Right kidney (tissue), 9 donors: ENCODE data around the gene PSME2.

Experiments used
- DNase-seq: peaks from one replicate; pipeline ENCODE4 v3.0.0-alpha.2; 2016
- long read RNA-seq, 8 donors: transcript quantifications; one replicate each; lab custom pipeline, GENCODE V29; 2026

The PSME2 gene, protein sequence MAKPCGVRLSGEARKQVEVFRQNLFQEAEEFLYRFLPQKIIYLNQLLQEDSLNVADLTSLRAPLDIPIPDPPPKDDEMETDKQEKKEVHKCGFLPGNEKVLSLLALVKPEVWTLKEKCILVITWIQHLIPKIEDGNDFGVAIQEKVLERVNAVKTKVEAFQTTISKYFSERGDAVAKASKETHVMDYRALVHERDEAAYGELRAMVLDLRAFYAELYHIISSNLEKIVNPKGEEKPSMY
- long read RNA-seq, donor 1, transcript PSME2-205 (2 exons, 496 nt): minor isoform, 6 of 90 reads
- long read RNA-seq, donor 1, transcript PSME2-201 (11 exons, 1,404 nt): major isoform, 75 of 90 reads
- long read RNA-seq, donor 1, partial matches to known transcripts: 0 of 90 reads
- long read RNA-seq, donor 1, other reads (novel, unspliced or antisense): 6 of 90 reads
- long read RNA-seq, donor 2, transcript PSME2-201 (11 exons, 1,404 nt): major isoform, 36 of 46 reads
- long read RNA-seq, donor 2, transcript PSME2-205 (2 exons, 496 nt): minor isoform, 5 of 46 reads
- long read RNA-seq, donor 2, partial matches to known transcripts: 0 of 46 reads
- long read RNA-seq, donor 2, other reads (novel, unspliced or antisense): 0 of 46 reads
- long read RNA-seq, donor 3, transcript PSME2-201 (11 exons, 1,404 nt): major isoform, 25 of 29 reads
- long read RNA-seq, donor 3, partial matches to known transcripts: 0 of 29 reads
- long read RNA-seq, donor 3, other reads (novel, unspliced or antisense): 0 of 29 reads
- long read RNA-seq, donor 4, transcript PSME2-201 (11 exons, 1,404 nt): major isoform, 55 of 102 reads
- long read RNA-seq, donor 4, partial matches to known transcripts: 32 of 102 reads
- long read RNA-seq, donor 4, other reads (novel, unspliced or antisense): 9 of 102 reads
- long read RNA-seq, donor 5, transcript PSME2-201 (11 exons, 1,404 nt): major isoform, 58 of 70 reads
- long read RNA-seq, donor 5, partial matches to known transcripts: 0 of 70 reads
- long read RNA-seq, donor 5, other reads (novel, unspliced or antisense): 5 of 70 reads
- long read RNA-seq, donor 6, transcript PSME2-201 (11 exons, 1,404 nt): major isoform, 53 of 58 reads
- long read RNA-seq, donor 6, partial matches to known transcripts: 0 of 58 reads
- long read RNA-seq, donor 6, other reads (novel, unspliced or antisense): 0 of 58 reads
- long read RNA-seq, donor 7: 0 reads
- long read RNA-seq, donor 8, transcript PSME2-201 (11 exons, 1,404 nt): major isoform, 59 of 101 reads
- long read RNA-seq, donor 8, partial matches to known transcripts: 34 of 101 reads
- long read RNA-seq, donor 8, other reads (novel, unspliced or antisense): 0 of 101 reads

DNA sequence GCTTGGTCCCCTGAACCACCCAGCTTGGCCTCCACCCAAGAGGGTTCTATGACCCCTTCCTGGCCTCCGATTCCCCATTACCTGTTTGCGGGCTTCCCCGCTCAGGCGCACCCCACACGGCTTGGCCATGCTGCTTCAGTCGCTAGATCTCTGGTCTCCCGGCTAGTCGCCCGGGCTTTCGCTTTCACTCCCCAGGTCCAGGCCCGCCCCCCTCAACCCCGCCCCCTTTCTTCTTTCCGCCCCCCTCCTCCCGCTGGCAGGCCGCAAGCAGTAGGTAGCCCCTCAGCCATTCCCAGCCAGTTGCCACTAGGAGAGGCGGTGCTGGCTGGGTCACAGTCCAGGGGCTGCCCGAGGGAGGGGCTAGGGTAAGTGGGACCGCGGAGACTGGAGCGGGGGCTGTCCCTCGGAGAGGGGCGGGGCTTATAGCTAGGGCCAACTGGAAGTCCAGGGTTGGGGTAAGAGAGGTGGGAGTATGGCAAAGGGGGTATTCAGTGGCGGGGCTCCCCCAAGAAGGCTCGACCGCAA, at the start of gene PSME2:
TSS of gene PSME2 (minus strand) at position 158 of the 525 bp plus-strand sequence. CDS start at position 129, 29 bp downstream.
- DNase-seq: peak; percentile 80

DNA sequence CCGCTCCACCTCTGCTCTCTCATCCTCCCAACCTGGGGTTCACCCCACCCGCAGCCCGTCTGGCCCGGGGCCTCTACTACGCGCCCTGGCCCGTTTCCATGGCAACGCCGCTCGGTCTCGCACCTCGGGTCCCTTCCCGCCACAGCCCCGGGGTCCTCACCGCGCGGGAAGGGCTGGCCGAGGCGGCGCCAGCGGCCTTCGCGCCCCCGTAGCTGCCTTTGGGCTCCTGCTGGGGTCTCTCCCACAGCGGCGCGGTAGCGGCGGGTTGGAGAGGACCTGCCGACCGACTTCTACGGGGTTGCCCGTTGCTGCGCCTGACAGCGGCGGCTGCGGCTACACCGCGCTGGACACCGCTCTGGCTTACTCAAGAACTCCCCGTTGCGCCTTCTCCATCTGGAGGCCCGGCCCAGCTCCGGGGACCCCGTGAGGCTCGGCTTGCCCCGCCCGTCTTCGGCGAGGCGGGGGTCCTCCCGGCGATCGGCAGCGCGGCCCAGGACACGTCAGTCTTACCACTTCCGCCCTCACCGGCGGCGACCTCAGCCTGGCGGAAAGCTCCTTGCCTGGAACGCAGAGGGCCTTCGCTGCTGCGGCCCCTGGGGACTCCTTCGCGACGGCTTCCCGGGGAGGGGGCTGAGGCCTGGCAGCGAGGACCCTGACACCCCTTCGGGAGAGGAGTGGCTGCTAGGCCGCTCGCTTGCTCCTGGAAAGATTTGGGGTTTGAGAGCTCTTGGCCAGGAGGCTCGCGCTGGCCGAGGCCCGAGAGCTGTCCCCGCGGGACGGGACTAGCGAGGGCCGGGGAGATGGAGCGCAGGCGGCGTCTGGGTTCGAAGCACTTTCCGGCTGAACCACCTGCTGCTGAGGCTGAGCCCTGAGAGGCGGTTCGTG, 49.0 kb upstream of the PSME2 start, which contains the start of gene TM9SF1:
TSS of gene TM9SF1 (minus strand) at position 256 of the 885 bp plus-strand sequence. CDS start 422 bp downstream, outside the sequence.
- DNase-seq: peak; percentile 97

DNA sequence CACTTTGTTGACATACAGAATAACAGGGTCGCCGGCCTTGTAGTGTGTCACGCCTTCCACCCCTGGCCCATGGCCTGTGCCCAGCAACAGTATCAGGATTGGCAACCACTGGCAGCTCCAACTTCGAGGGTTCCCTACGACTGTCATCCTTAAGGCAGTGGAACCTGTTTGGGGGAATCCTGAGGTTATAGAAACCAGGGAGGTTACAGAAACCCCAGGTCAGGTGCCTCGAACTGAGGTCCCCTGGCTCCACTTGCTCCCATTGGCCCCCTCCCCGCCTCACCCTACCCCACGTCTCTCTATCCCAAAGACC, 48.4 kb upstream of the PSME2 start:
- DNase-seq: no peak

GRCh38 chr14:24194186-24194872, 47.9 kb upstream of the PSME2 start:
- no peak for DNase-seq

- DNase-seq: no peak
Measured at GRCh38 chr14:24192933-24193332, 46.5 kb upstream of the PSME2 start.

GRCh38 chr14:24190416-24190815, 44.0 kb upstream of the PSME2 start:
- DNase-seq: no peak

- no peak for DNase-seq
Measured at GRCh38 chr14:24189460-24189859, 43.0 kb upstream of the PSME2 start.

DNA sequence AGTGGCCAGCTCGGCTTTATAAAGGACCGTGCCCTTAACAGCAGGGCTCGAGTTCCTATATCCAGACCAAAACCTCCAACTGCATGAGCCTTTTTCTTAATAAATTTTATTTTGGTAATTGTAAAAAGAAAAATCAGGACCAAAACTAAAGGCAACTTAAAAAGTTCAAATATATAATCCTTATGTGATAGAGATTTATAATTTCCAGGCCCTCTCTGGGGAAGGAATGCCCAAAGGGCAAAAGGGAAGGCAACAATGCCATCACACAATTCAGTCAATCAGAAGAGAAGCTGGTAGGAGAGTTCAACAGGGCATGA, 42.6 kb upstream of the PSME2 start:
- DNase-seq: no peak

DNA sequence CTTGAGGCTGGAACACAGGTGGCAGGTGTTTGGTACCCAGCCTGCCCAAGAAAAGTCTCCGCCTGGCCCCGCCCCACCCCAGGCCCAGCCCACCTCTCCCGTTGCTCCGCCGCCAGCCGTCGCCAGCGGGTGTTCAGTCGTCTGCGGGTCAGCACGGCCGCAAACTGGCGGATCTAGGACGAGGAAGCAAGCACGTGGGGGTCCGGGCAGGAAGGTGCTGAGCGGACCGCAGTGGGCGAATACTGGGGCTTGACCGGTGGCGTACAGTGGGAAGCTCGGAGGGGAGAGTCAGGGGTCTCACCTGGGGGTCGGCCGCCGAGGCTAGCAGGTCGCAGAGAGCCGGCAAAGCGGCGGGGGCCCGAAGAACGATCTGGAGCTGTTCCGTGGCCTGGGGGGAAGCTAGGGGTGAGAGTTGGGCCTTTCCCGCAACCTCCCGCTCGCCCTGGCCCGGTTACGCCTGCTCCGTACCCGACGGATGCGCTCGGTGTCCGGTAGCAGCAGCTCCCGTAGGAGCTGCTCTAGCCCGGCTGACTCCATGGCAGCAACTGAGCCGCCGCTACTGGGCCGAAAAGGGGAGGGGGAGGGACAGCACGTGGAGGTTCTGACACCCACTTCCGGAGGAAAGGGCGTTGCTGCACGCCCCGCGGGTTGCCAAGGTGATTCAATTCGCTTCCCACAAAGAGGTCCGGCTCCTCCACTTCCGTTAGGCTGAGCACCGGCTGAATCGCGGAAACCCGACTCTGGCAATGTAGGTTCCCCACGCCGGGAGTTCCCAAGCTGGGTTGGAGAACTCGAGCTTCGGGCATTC, 42.0 kb upstream of the PSME2 start, which contains the start of gene IPO4:
TSS of gene IPO4 (minus strand) at position 566 of the 808 bp plus-strand sequence. CDS start at position 537, 29 bp downstream.
- peak; percentile 76 for DNase-seq

DNA sequence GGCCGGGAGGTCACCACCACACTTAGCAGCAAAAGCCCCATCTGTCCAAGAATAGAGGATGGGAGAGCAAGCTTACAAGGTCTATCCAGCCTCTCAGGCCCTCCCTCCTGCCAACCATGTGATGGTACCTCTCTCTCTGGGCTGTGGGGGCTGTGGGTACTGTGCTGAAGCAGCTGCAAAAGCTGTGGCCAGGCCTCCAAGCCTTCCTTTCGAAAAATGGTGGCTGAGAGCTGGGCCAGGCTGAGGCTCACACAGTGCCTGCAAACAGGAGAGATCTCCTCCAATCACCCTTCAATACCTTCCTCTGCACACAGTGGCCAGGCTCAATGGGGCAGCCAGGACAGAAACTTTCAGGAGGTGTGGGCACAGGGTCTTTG, 41.1 kb upstream of the PSME2 start:
- DNase-seq: no peak

DNA sequence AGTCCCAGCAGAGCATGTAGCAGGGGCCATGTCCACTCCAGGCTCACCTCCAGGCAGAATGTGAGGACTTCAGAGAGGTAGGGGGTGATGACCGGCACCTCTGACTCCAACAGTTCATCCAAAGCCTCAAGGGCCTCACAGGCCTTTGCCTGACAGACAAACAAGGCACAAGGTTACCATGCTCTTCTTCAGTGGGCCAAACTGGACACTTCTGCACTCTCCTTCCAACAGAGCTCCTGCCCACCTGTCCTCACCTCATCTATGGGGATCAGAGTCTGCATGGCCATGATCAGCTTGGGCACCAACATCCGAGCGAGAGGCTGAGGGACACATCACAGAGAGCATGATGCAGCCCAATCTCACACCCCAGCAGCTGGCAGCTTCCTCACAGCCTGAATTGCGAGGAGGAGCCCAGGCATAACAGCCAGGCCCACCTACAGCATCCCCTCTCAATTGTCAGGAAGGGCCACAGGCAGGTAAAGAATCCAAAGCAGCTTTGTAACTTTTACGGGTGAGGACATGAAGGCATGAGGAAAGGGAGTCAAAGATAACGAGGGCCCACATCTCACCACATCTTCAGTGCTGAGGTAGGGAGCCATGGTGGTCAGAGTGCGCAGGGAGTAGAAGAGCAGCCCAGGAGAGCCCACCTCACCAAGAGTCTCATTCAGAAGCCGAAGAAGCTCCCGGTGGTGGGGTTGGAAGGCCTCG, 40.6 kb upstream of the PSME2 start:
- no peak for DNase-seq

DNA sequence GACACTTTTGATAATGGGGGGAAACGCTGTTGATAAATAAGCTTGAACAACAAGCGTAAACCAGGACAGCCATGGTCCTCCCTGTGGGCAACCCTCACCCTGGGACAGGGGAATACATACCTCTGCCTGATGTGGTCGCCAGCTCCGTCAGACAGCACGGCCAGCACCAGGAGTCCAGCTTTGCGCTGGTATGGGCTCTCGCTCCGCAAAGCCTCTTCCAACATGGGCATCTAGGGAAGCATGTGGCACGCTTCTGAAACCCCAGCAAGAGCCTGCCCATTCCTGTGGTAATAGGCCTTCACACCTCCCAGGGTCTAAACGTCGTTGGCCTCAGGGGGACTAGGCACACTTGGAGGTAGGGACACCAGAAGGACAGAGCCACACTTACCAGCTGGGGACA, 39.3 kb upstream of the PSME2 start:
- DNase-seq: no peak

GRCh38 chr14:24185026-24185425, 38.6 kb upstream of the PSME2 start:
- DNase-seq: no peak

GRCh38 chr14:24184104-24184970, 37.9 kb upstream of the PSME2 start:
- DNase-seq: no peak

GRCh38 chr14:24183014-24183481, 36.6 kb upstream of the PSME2 start:
- no peak for DNase-seq

DNA sequence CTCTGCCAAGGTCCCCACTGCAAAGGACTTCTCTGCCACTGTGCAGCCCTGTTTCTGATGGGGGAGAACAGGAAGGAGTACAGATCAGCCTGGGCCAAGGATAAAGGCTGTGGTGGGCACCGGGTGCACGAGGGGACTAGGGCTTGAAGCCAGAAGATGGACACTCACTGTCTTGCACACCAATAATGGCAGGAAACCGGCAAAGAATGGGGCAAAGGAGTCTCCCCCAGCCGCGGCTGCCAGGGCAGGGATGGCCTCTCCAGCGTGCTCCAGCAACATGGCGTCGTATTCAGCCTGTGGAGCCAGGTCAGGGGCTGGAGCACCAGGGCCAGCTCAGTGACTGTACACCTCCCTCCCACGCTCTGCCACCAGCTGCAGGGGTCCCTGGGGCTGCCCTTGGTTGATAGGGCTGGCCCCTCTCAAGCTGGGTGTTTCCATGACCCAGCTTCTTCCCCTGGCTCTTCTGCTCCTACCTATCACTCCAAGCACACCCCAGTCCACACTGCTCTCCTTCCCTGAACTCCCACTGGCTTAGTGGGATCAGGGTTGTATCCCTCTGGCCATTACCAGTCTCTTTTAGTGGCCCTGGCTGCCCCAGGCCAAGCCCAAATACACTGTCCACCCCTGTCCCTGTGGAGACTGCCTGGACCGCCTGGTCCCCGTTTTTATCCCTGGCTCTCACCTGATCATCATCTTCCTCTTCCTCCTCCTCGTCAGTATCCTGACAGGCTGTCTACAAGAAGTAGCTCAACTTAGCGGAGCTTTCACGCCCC, 35.9 kb upstream of the PSME2 start:
- DNase-seq: no peak
